WERI-Rb-1 (cell line): ENCODE measurements around the gene RTP5.

Source experiments
- DNase-seq: peaks from one replicate; pipeline ENCODE4 v3.0.0-alpha.2; 2020
- H3K27ac ChIP-seq: fragments of 250-450 bp; sonication (Bioruptor Pico); 2 replicates; pipeline ENCODE4 v1.5.1; 2020; ENCODE audit warnings: mild to moderate bottlenecking, moderate library complexity
- H3K27me3 ChIP-seq: fragments of 250-450 bp; sonication (Bioruptor Pico); 2 replicates; pipeline ENCODE4 v1.5.1; 2021; ENCODE audit warnings: mild to moderate bottlenecking, low read depth, moderate library complexity; ENCODE audit not compliant: insufficient read depth, severe bottlenecking
- H3K36me3 ChIP-seq: fragments of 250-450 bp; sonication (Bioruptor Pico); 2 replicates; pipeline ENCODE4 v1.5.1; 2020; ENCODE audit warnings: mild to moderate bottlenecking, moderate library complexity
- H3K4me3 ChIP-seq: 2 replicates; pipeline ENCODE4 v1.5.1; 2011; ENCODE audit warnings: low read depth, mild to moderate bottlenecking, control low read depth, low read length
- H3K9me3 ChIP-seq: fragments of 250-450 bp; sonication (Bioruptor Pico); 2 replicates; pipeline ENCODE4 v1.5.1; 2021; ENCODE audit warnings: mild to moderate bottlenecking, moderate library complexity; ENCODE audit not compliant: severe bottlenecking
- TF ChIP-seq, protein P1 (sequence below): IDR thresholded peaks from 2 replicates; pipeline ENCODE4 v1.5.1; 2011; ENCODE audit warnings: low read depth, mild to moderate bottlenecking, control low read depth, inconsistent platforms, low read length

Gene RTP5

DNA sequence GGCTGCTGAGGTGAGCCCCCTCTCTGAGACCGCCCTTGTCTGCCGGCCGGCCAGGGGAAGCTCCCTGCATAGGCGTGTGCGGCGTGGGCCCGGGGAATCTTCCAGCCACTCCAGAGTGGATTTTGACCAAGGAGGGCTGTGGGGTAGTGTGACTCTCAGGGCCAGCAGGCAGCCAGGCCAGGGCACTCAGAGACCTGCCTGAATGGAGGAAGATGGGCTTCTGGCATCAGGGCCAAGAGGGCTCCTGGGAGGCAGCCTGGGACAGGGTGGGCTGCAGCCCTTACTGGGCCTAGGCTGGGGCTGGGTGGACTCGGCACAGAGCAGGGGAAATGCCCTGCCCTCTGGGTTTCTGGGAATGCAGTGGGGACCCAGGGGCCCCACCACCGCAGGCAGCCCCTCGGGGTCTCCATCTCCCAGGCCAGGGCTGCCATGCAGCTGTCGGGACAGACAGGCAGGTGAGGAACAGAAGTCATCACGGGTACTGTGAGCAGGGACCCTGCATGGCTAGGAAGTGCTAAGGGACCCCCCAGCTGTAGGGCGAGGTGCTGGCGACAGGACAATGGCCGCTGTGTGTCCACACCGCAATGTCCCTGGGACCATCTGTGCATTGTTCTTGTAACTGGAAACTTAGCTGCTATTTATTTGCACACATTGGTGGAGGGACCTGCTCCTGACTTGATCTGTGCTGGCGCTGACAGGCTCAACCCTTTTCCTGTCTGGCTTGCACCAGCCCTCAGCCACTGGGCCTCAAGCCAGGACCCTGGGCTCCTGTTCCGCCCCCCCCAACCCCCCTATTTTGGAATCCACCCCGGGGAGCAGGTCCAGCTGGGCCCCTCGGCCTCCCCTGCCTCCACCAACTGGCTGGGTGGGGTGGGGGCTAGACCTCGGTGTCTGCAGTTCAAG, 14.9 kb upstream of the RTP5 start:
- no peak overlapping the region for H3K4me3 ChIP-seq
- TF ChIP-seq, protein P1, sequence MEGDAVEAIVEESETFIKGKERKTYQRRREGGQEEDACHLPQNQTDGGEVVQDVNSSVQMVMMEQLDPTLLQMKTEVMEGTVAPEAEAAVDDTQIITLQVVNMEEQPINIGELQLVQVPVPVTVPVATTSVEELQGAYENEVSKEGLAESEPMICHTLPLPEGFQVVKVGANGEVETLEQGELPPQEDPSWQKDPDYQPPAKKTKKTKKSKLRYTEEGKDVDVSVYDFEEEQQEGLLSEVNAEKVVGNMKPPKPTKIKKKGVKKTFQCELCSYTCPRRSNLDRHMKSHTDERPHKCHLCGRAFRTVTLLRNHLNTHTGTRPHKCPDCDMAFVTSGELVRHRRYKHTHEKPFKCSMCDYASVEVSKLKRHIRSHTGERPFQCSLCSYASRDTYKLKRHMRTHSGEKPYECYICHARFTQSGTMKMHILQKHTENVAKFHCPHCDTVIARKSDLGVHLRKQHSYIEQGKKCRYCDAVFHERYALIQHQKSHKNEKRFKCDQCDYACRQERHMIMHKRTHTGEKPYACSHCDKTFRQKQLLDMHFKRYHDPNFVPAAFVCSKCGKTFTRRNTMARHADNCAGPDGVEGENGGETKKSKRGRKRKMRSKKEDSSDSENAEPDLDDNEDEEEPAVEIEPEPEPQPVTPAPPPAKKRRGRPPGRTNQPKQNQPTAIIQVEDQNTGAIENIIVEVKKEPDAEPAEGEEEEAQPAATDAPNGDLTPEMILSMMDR: no peak
- no peaks in the 10 kb centered on the region for H3K36me3 ChIP-seq
- DNase-seq: no peak
- H3K27me3 ChIP-seq: no peaks in the 10 kb centered on the region
- H3K9me3 ChIP-seq: no peaks in the 10 kb centered on the region
- no peak overlapping the region for H3K27ac ChIP-seq

DNA sequence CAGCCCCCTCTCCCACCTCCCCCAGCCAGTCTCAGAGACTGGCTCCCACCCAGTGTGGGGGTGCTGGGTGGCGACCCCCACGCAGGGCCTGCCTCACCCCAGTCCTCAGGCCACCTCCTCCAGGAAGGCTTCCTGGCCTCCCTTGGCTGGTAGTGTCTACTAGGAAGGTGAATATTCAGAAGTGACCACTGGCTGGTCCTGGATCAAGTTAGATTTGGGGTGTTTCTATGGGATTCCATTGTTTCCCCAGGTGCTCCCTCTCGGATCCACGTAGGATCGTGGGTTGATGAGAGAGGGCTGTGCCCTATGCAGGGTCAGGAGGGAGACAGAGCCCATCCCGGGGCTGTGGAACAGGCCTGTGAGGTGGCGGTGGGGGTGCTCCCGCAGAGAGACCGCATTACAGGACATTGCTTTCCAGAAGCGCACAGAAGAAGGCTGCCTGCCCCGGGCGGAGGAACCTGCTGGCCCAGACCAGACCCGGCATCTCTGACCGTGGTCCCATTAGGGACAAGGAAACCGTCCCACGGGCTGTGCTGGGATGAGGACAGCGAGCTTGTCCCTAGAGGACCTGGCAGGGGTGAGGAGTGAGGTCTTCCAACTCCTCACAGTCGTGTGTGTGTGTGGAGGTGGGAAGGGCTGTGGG, 14.2 kb upstream of the RTP5 start:
- Histone ChIP-seq H3K27ac (no peak overlapping the region), H3K9me3 (no peaks in the 10 kb centered on the region), H3K36me3 (no peaks in the 10 kb centered on the region), H3K27me3 (no peaks in the 10 kb centered on the region), H3K4me3 (no peak overlapping the region)
- TF ChIP-seq, protein P1: no peak
- DNase-seq: no peak

DNA sequence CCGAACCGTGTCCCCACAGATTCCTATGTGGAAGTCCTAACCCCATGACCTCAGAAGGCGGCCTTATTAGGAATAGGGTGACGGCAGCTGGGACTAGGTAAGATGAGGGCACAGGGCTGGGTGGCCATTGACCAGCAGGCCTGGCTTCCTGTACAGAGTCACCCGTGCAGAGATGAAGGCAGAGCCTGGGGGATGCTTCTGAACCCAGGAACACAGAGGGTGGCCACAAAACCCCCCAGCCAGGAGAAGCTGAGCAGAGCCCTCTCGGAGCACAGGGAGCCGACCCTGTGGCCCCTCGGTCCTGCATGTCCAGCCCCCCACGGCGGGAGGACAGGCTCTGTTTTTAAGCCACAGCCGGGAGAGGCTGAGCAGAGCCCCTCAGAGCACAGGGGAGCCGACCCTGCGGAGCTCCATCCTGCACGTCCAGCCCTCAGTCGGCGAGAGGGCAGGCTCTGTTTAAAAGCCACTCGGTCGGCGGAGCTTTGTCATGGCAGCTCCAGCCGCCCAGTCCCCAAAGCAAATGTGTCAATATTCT, 13.6 kb upstream of the RTP5 start:
- no peak overlapping the region for H3K4me3 ChIP-seq
- no peak for DNase-seq
- TF ChIP-seq, protein P1: no peak
- no peaks in the 10 kb centered on the region for H3K9me3 ChIP-seq
- no peaks in the 10 kb centered on the region for H3K27me3 ChIP-seq
- H3K27ac ChIP-seq: no peak overlapping the region
- no peaks in the 10 kb centered on the region for H3K36me3 ChIP-seq

DNA sequence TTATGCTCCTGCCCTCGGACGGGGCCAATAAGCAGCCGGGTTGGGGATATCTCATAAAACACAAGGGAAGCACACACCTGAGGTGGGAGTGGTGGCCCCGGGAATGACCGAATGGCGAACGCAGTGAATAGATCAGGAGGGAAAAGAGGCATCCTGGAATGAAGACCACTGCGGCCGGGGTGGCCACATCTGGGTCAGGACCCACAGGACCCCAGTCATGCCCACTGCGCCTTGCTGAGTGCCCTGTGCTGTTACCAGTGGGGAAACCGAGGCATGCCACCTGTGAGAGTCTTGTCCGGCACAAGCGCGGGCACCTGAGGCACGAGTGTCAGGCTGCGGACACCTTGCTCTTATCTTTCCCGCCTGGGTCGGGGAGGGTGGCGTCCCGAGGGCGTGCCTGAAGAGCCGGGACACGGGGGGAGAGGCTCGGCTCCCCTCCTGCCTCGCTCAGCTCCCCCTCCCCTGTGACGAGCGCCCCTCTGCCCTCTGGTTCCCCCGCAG, 12.4 kb upstream of the RTP5 start:
- Histone ChIP-seq H3K27ac (no peak overlapping the region), H3K27me3 (no peaks in the 10 kb centered on the region), H3K36me3 (no peaks in the 10 kb centered on the region), H3K9me3 (no peaks in the 10 kb centered on the region), H3K4me3 (no peak overlapping the region)
- TF ChIP-seq, protein P1: no peak
- no peak for DNase-seq

DNA sequence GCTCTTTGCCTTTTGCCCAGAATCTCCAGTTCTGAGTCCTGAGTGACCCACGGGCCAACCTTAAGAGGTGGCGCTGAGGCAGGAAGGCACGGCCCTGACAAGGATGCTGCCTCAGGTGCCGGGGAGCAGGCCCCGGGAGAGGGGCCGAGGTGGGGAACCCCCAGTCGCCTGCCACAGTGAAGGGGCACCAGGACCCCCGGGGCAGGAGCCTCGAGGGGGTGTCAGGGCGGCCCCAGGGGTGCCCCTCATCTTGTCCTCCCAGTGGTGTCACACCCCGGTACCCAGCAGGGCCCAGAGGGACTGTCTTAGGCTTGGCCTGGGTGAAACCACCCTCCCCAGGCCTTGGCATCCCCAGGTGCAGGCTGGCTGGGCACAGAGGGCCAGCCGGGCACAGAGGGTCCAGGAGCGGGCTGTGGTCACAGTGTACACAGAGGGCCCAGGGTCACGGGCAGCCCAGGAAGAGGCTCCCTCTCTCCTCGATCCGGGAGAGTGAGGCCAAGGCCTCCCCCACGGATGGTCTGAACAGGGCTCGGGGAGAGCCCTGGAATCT, 11.9 kb upstream of the RTP5 start:
- Histone ChIP-seq H3K27ac (no peak overlapping the region), H3K9me3 (no peaks in the 10 kb centered on the region), H3K36me3 (no peaks in the 10 kb centered on the region), H3K27me3 (no peaks in the 10 kb centered on the region), H3K4me3 (no peak overlapping the region)
- DNase-seq: no peak
- TF ChIP-seq, protein P1: no peak
